Parathyroid adenoma (tissue), 2 donors: ENCODE results near the gene CCN6.

Experiments used
- H2AFZ ChIP-seq: fragments of 300-600 bp; sonication (generic); one replicate; pipeline ENCODE4 v1.7.0; 2017; ENCODE audit warnings: antibody characterized with exemption, mild to moderate bottlenecking
- H3K27ac ChIP-seq: fragments of 300-600 bp; sonication (generic); one replicate; pipeline ENCODE4 v1.7.0; 2017
- H3K27me3 ChIP-seq: fragments of 300-600 bp; sonication (generic); one replicate; pipeline ENCODE4 v1.7.0; 2017; ENCODE audit warnings: low read length; ENCODE audit not compliant: control insufficient read depth, insufficient read depth
- H3K36me3 ChIP-seq: fragments of 300-600 bp; sonication (generic); one replicate; pipeline ENCODE4 v1.7.0; 2017; ENCODE audit warnings: low read length; ENCODE audit not compliant: control insufficient read depth, insufficient read depth
- H3K4me1 ChIP-seq: fragments of 300-600 bp; sonication (generic); one replicate; pipeline ENCODE4 v1.7.0; 2017; ENCODE audit warnings: control low read depth
- H3K4me2 ChIP-seq: fragments of 300-600 bp; sonication (generic); one replicate; pipeline ENCODE4 v1.7.0; 2017; ENCODE audit warnings: low read length
- H3K4me3 ChIP-seq: fragments of 300-600 bp; sonication (generic); one replicate; pipeline ENCODE4 v1.7.0; 2017; ENCODE audit warnings: low read depth, low read length
- H3K79me2 ChIP-seq: fragments of 300-600 bp; sonication (generic); one replicate; pipeline ENCODE4 v1.7.0; 2017; ENCODE audit warnings: control low read depth
- H3K9ac ChIP-seq: fragments of 300-600 bp; sonication (generic); one replicate; pipeline ENCODE4 v1.7.0; 2017; ENCODE audit warnings: mild to moderate bottlenecking
- H3K9me3 ChIP-seq: fragments of 300-600 bp; sonication (generic); one replicate; pipeline ENCODE4 v1.7.0; 2017; ENCODE audit warnings: low read length; ENCODE audit not compliant: control insufficient read depth
- CTCF ChIP-seq: fragments of 300-600 bp; sonication (generic); IDR thresholded peaks from one replicate; pipeline ENCODE4 v1.7.0; 2017; ENCODE audit warnings: antibody characterized with exemption, mild to moderate bottlenecking
- donor health status: primary hyperparathyroidism.

CCN6 gene

GRCh38 chr6:112117554-112117953, 63.6 kb downstream of the CCN6 start:
- Histone ChIP-seq H3K4me1 (no peaks in the 10 kb centered on the region), H3K4me3 (no peak overlapping the region), H3K4me2 (no peak overlapping the region), H3K36me3 (no peaks in the 10 kb centered on the region), H3K79me2 (no peaks in the 10 kb centered on the region), H3K9ac (no peak overlapping the region), H3K9me3 (no peaks in the 10 kb centered on the region), H2AFZ (no peak overlapping the region), H3K27me3 (no peaks in the 10 kb centered on the region), H3K27ac (no peak overlapping the region)
- no peak for TF ChIP-seq CTCF

- Histone ChIP-seq H3K4me1 (no peaks in the 10 kb centered on the region), H3K27me3 (no peaks in the 10 kb centered on the region), H3K27ac (no peak overlapping the region), H3K9me3 (no peaks in the 10 kb centered on the region), H2AFZ (no peak overlapping the region), H3K36me3 (no peaks in the 10 kb centered on the region), H3K9ac (no peak overlapping the region), H3K4me3 (no peak overlapping the region), H3K79me2 (no peaks in the 10 kb centered on the region), H3K4me2 (no peak overlapping the region)
- TF ChIP-seq CTCF = no peak
Measured at GRCh38 chr6:112118034-112118433, 64.1 kb downstream of the CCN6 start.
